Neuronal stem cell (in vitro differentiated cells): ENCODE data around the gene IFNA8.
"Not testable (repeated sequence)": the region's sequence is repeated elsewhere in the genome, so short reads cannot be mapped to it uniquely, and the experiment has no call there.

Source experiments
- DNase-seq: peaks from one replicate; pipeline ENCODE4 v3.0.0-alpha.2; 2013; ENCODE audit warnings: low spot score
- H2AFZ ChIP-seq: one replicate; pipeline ENCODE4 v1.6.1; 2013; ENCODE audit warnings: mild to moderate bottlenecking, low read length, inconsistent platforms
- H2AK5ac ChIP-seq: 2 replicates; pipeline ENCODE4 v1.6.1; 2013; ENCODE audit warnings: low read depth, mild to moderate bottlenecking, inconsistent platforms, low read length, moderate library complexity, mixed read lengths
- H2BK120ac ChIP-seq: 2 replicates; pipeline ENCODE4 v1.6.1; 2013; ENCODE audit warnings: low read depth, mild to moderate bottlenecking, inconsistent platforms, low read length, moderate library complexity, mixed read lengths
- H2BK12ac ChIP-seq: one replicate; pipeline ENCODE4 v1.6.1; 2013; ENCODE audit warnings: low read length, inconsistent platforms
- H2BK15ac ChIP-seq: 2 replicates; pipeline ENCODE4 v1.6.1; 2013; ENCODE audit warnings: mild to moderate bottlenecking, low read length, inconsistent platforms, mixed read lengths
- H2BK5ac ChIP-seq: one replicate; pipeline ENCODE4 v1.6.1; 2013; ENCODE audit warnings: inconsistent platforms, mild to moderate bottlenecking, low read length, moderate library complexity
- H3K14ac ChIP-seq: one replicate; pipeline ENCODE4 v1.6.1; 2013; ENCODE audit warnings: low read length, inconsistent platforms
- H3K18ac ChIP-seq: 2 replicates; pipeline ENCODE4 v1.6.1; 2013; ENCODE audit warnings: low read length, inconsistent platforms
- H3K23ac ChIP-seq: 2 replicates; pipeline ENCODE4 v1.6.1; 2013; ENCODE audit warnings: low read depth, mild to moderate bottlenecking, mixed read lengths, low read length, inconsistent platforms; ENCODE audit not compliant: poor library complexity
- H3K27ac ChIP-seq: replicated peaks from 3 replicates; pipeline ENCODE4 v1.5.1; 2013; ENCODE audit warnings: low read length, inconsistent platforms
- H3K27me3 ChIP-seq, 3 experiments: 2 replicates each; pipeline ENCODE4 v1.6.1; 2013; ENCODE audit warnings: low read length in 3 of 3, mild to moderate bottlenecking in 2 of 3, inconsistent platforms in 1 of 3, low read depth in 1 of 3, mixed read lengths in 1 of 3, moderate library complexity in 1 of 3; ENCODE audit not compliant: control insufficient read depth in 3 of 3, insufficient read depth in 3 of 3
- H3K36me3 ChIP-seq, 2 donors: replicated peaks in 1 of 2; 2 replicates each; pipeline ENCODE4 v1.6.1; 2013; ENCODE audit warnings: low read length in 2 of 2; ENCODE audit not compliant: control insufficient read depth in 2 of 2, insufficient read depth in 2 of 2
- H3K4ac ChIP-seq: 2 replicates; pipeline ENCODE4 v1.6.1; 2013; ENCODE audit warnings: inconsistent platforms, mild to moderate bottlenecking, low read length, moderate library complexity
- H3K4me1 ChIP-seq, 2 donors: 1 replicate in 1 of 2; 2 replicates in 1 of 2; pipeline ENCODE4 v1.6.1; 2013; ENCODE audit warnings: low read length in 2 of 2, low read depth in 1 of 2; ENCODE audit not compliant: control insufficient read depth in 2 of 2, insufficient read depth in 1 of 2
- H3K4me2 ChIP-seq: one replicate; pipeline ENCODE4 v1.6.1; 2013; ENCODE audit warnings: mild to moderate bottlenecking, low read length, inconsistent platforms; ENCODE audit not compliant: insufficient read depth, poor library complexity, severe bottlenecking
- H3K4me3 ChIP-seq, 2 donors: 2 replicates each; pipeline ENCODE4 v1.5.1; 2013; ENCODE audit warnings: low read length in 2 of 2, mild to moderate bottlenecking in 2 of 2, inconsistent platforms in 1 of 2, moderate library complexity in 1 of 2
- H3K79me1 ChIP-seq: one replicate; pipeline ENCODE4 v1.6.1; 2013; ENCODE audit warnings: low read depth, mild to moderate bottlenecking, inconsistent platforms, low read length, moderate library complexity
- H3K9ac ChIP-seq: one replicate; pipeline ENCODE4 v1.6.1; 2013; ENCODE audit warnings: mild to moderate bottlenecking, low read depth, low read length, inconsistent platforms; ENCODE audit not compliant: poor library complexity
- H3K9me3 ChIP-seq, 2 donors: replicated peaks in 1 of 2; 2 replicates each; pipeline versions ENCODE3 to v1.6.1; 2013; ENCODE audit warnings: low read length in 2 of 2, mild to moderate bottlenecking in 2 of 2, inconsistent platforms in 1 of 2, low read depth in 1 of 2, mixed read lengths in 1 of 2, moderate library complexity in 1 of 2; ENCODE audit not compliant: control insufficient read depth in 2 of 2, insufficient read depth in 1 of 2
- H4K8ac ChIP-seq: one replicate; pipeline ENCODE4 v1.6.1; 2013; ENCODE audit warnings: low read depth, mild to moderate bottlenecking, inconsistent platforms, low read length, moderate library complexity
- H4K91ac ChIP-seq: one replicate; pipeline ENCODE4 v1.6.1; 2013; ENCODE audit warnings: low read length, low read depth, mild to moderate bottlenecking, inconsistent platforms; ENCODE audit not compliant: poor library complexity
- WGBS, 2 donors: extraction: QIAGEN DNeasy Blood & Tissue Kit; methylation state at CpG; one replicate each; pipeline ENCODE4 v1.1.7; 2013; ENCODE audit warnings: missing lambda C conversion rate in 2 of 2, mixed read lengths in 1 of 2; ENCODE audit not compliant: insufficient read length in 2 of 2, insufficient replicate concordance in 1 of 2; ENCODE audit errors: extremely low coverage in 2 of 2; 5-methylcytosine and 5-hydroxymethylcytosine counted together

The IFNA8 gene

DNA sequence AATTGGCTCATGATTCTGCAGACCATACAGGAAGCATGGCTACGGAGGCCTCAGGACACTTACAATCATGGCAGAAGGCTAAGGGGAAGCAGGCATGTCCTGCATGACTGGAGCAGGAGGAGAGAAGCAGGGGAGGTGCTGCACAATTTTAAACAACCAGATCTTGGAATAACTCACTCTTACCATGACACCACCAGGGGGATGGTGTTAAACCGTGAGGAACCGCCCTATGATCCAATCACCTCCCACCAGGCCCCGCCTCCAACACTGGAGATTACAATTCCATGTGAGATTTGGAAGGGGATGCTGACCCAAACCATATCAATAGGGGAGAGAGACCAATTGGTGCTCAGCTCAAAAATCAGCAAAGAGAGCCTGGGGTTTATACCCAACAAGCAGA, 37.5 kb upstream of the IFNA8 start:
- H3K27ac ChIP-seq, H3K4me1 ChIP-seq, H2BK5ac ChIP-seq, H3K36me3 ChIP-seq, H3K9me3 ChIP-seq, H3K79me1 ChIP-seq, H3K18ac ChIP-seq, H3K9ac ChIP-seq, H3K23ac ChIP-seq, H3K4ac ChIP-seq, H4K91ac ChIP-seq, H3K4me2 ChIP-seq, DNase-seq, H2BK120ac ChIP-seq, H2BK12ac ChIP-seq, H4K8ac ChIP-seq, H2AK5ac ChIP-seq, H3K4me3 ChIP-seq, H3K14ac ChIP-seq, H2AFZ ChIP-seq, H2BK15ac ChIP-seq, H3K27me3 ChIP-seq: not testable (repeated sequence)
- WGBS, 2 donors: no CpG with 5 or more reads among the region's 4 CpGs

DNA sequence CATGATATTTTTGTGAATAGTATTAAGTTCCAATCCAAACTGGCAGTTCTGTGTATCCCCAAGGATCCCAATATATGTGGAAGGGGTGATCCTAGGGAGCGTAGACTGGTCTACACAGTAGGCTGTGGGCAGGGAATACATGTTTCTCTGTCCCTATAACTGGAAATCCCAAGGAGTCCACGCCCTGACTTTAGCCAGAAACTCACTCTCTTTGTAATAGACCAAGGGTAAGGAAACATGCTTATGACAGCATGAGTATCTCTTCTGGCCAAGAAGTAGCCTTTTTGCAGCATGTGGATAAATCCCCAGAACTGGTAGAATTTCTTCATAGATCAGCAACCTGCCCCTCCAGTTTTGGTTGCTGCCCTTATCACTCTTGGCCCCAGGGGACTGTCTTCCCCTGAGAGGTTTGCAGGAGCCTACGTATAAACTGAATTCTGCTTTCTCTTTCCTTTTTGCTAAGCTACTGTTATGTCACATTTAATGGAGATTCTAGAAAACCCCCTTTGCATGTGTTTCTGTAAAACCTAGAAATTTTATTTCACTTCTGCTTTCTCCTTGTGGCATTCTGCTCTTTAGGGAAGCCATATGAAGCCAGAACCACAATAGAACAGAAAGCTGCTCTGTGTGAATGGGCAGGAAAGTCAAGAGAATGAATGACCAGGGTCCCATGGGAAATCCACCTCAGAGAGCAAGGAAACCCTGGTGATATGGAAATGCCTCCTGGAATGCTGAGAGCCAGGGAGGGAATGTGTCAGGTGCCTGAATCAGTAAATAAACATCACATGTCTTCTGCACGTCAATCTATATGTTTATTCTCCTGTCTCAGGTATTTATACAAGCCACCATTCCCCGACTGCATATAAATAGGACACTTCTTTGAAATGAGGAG, 27.2 kb upstream of the IFNA8 start:
- no peak overlapping the region for H2BK5ac ChIP-seq
- peaks cover 0 to 3% (median 0%) of the 10 kb centered on the region in 3 experiments for H3K27me3 ChIP-seq
- no peak overlapping the region for H2BK120ac ChIP-seq
- H3K23ac ChIP-seq: no peak overlapping the region
- peaks cover 0 to 5% of the 10 kb centered on the region in 2 donors for H3K4me1 ChIP-seq
- no CpG with 5 or more reads among the region's 5 CpGs for WGBS, 2 donors
- H3K9ac ChIP-seq: no peak overlapping the region
- no peak overlapping the region for H3K4ac ChIP-seq
- H3K18ac ChIP-seq: no peak overlapping the region
- H4K91ac ChIP-seq: no peak overlapping the region
- no peak overlapping the region for H2AK5ac ChIP-seq
- no peaks in the 10 kb centered on the region for H3K9me3 ChIP-seq
- no peak overlapping the region for H2AFZ ChIP-seq
- H3K4me3 ChIP-seq: no peak overlapping the region
- H2BK15ac ChIP-seq: no peak overlapping the region
- no peak for DNase-seq
- no peak overlapping the region for H4K8ac ChIP-seq
- no peak overlapping the region for H3K4me2 ChIP-seq
- H3K14ac ChIP-seq: no peak overlapping the region
- H2BK12ac ChIP-seq: no peak overlapping the region
- H3K79me1 ChIP-seq: no peaks in the 10 kb centered on the region
- no peak overlapping the region for H3K27ac ChIP-seq
- H3K36me3 ChIP-seq: no peaks in the 10 kb centered on the region

DNA sequence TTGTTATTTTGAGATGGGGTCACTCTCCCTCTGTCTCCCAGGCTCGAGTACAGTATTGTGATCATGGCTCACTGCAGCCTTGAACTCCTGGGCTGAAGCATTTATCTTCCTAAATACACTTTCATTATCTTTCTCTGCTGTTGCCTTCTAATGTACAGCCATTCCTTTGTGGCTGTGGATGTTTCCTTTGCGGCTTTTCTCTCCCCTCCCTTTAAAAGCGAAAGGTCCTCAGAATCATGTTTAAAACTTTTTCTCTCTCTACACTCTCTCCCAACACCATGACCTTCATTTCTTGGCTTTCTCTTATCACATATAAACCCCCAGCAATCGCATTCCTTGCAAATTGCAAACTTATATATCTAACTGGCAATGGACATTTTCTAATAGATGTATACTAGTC, 25.3 kb upstream of the IFNA8 start:
- peaks cover 0 to 3% (median 0%) of the 10 kb centered on the region in 3 experiments for H3K27me3 ChIP-seq
- no peak overlapping the region for H2BK12ac ChIP-seq
- H3K4me3 ChIP-seq: no peak overlapping the region
- no peak overlapping the region for H3K14ac ChIP-seq
- no peaks in the 10 kb centered on the region for H3K79me1 ChIP-seq
- no peak overlapping the region for H3K4me2 ChIP-seq
- no peak overlapping the region for H3K4ac ChIP-seq
- no peak overlapping the region for H3K23ac ChIP-seq
- no peak overlapping the region for H3K27ac ChIP-seq
- H3K4me1 ChIP-seq: peaks cover 0 to 5% of the 10 kb centered on the region in 2 donors
- H2BK5ac ChIP-seq: no peak overlapping the region
- peak overlapping the region; percentile 36 for H2AFZ ChIP-seq
- no peak overlapping the region for H3K9ac ChIP-seq
- no peak overlapping the region for H2BK120ac ChIP-seq
- no CpG with 5 or more reads among the region's 4 CpGs for WGBS, 2 donors
- H2BK15ac ChIP-seq: no peak overlapping the region
- no peak overlapping the region for H4K8ac ChIP-seq
- no peak overlapping the region for H2AK5ac ChIP-seq
- H3K18ac ChIP-seq: no peak overlapping the region
- H3K9me3 ChIP-seq: no peaks in the 10 kb centered on the region
- no peak overlapping the region for H4K91ac ChIP-seq
- H3K36me3 ChIP-seq: no peaks in the 10 kb centered on the region
- DNase-seq: no peak

DNA sequence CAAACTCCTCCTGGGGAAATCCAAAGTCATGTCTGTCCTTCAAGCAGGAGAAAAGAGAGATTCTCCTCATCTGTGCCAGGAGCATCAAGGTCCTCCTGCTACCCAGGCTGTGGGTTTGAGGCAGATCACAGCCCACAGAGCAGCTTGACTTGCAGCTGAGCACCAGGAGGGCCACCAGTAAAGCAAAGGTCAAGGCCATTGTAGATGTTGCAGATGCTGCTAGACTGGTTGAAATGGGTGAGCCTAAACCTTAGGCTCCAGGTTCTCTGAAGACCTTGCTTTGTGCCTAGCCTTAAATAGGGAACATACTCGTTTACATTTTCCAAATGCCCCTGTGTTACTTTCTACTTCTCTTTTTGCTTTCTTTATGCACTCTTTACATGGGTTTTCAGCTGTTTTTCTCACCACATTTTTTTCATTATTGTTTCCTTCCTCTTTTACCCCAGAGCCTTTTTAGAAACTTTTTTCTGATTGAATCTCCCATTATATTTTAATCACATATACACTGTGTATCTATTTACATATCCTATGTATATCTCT, 23.7 kb upstream of the IFNA8 start, which contains the start of gene IFNA2:
IFNA2 (minus strand) TSS at position 268 of the 540 bp plus-strand sequence; CDS start at position 199, 69 bp downstream.
- Histone ChIP-seq H4K91ac (no peak within 1 kb of the TSS), H3K9ac (no peak within 1 kb of the TSS), H3K4me2 (no peak within 1 kb of the TSS), H2BK5ac (no peak within 1 kb of the TSS), H4K8ac (no peak within 1 kb of the TSS), H3K23ac (no peak within 1 kb of the TSS), H2BK12ac (no peak within 1 kb of the TSS), H2BK120ac (no peak within 1 kb of the TSS), H3K18ac (no peak within 1 kb of the TSS), H3K79me1 (no peaks in the 10 kb centered on the region), H3K4me1 (peaks cover 0 to 5% of the 10 kb centered on the region in 2 donors), H3K36me3 (no peaks in the 10 kb centered on the region), H3K27ac (no peak within 1 kb of the TSS), H3K27me3 (peaks cover 0 to 3% (median 0%) of the 10 kb centered on the region in 3 experiments), H2AFZ (no peak within 1 kb of the TSS), H2BK15ac (no peak within 1 kb of the TSS), H3K14ac (no peak within 1 kb of the TSS), H3K4me3 (no peak within 1 kb of the TSS), H2AK5ac (no peak within 1 kb of the TSS), H3K9me3 (no peaks in the 10 kb centered on the region), H3K4ac (no peak within 1 kb of the TSS)
- WGBS, 2 donors: no CpG with 5 or more reads among the region's 1 CpG
- DNase-seq: no peak
